ENCODE data around the gene HSDL2. TPM values are rescaled to one million over a fixed set of nuclear protein-coding genes. Genes with fewer than 3 reads are reported as not detected.

Gene HSDL2
- total and polyA plus RNA-seq, 2 of the 4 experiments (the other 2 are of a cell fraction) = 17.7 to 65.8 TPM

GRCh38 chr9:112505607-112506006 is 125.7 kb downstream of the HSDL2 start:
- H2BK5ac ChIP-seq (ENCODE audit: low read depth, low read length, poor library complexity, severe bottlenecking) = no peak overlapping the region
- no peak overlapping the region for H4K5ac ChIP-seq (ENCODE audit: low read depth, low read length)
- no peak overlapping the region for H2AFZ ChIP-seq (replicated peaks; ENCODE audit: low read length, poor library complexity)
- no peaks in the 10 kb centered on the region for H3K4me1 ChIP-seq (ENCODE audit: control insufficient read depth, insufficient read depth, low read length)
- H3K18ac ChIP-seq (ENCODE audit: low read depth, low read length) = no peak overlapping the region
- no peak overlapping the region for H3K56ac ChIP-seq (ENCODE audit: extremely low read depth, insufficient read depth, low read length)
- 75% methylated on average over 2 of the region's 4 CpGs; no CpG with 5 or more reads in 1 of the 2 experiments for WGBS, 2 experiments (ENCODE audit: extremely low coverage in 2 of 2, insufficient read length in 1 of 2)
- H3K27ac ChIP-seq (ENCODE audit: insufficient read depth, low read length) = no peak overlapping the region
- ChIA-PET POLR2A (ENCODE audit: unreplicated experiment) (no interaction called here), CTCF (no interaction called here)
- no peak for ATAC-seq (ENCODE audit: low read depth)
- H3K79me1 ChIP-seq (ENCODE audit: low read depth in 1 of 2, low read length in 2 of 2) = 0 out of 4 replicates have a peak, but pooled peaks cover 0 to 3% of the 10 kb centered on the region in 2 experiments
- H2BK15ac ChIP-seq (ENCODE audit: low read depth, low read length) = no peak overlapping the region
- dilution Hi-C loops (cut with HindIII; ENCODE audit: low sequenced_read_pairs, unreplicated experiment) (no loop called here), in situ Hi-C loops (cut with MboI; ENCODE audit: low sequenced_read_pairs) (no loop called here), intact Hi-C loops (cut with micrococcal nuclease) (no loop called here)
- no peak overlapping the region for H2BK120ac ChIP-seq (ENCODE audit: low read depth, low read length)
- no peaks in the 10 kb centered on the region for H3K36me3 ChIP-seq (ENCODE audit: control insufficient read depth, insufficient read depth, low read length)
- H2AK9ac ChIP-seq (replicated peaks; ENCODE audit: low read depth, low read length, poor library complexity) = no peak overlapping the region
- no peak overlapping the region for H3K23ac ChIP-seq (ENCODE audit: low read depth, low read length)
- H2AK5ac ChIP-seq (ENCODE audit: low read depth, low read length) = no peak overlapping the region
- H4K8ac ChIP-seq (ENCODE audit: low read depth in 2 of 2, low read length in 2 of 2) = no peak overlapping the region
- no peaks in the 10 kb centered on the region for H3K9me3 ChIP-seq (ENCODE audit: control insufficient read depth, insufficient read depth, low read length)
- no peaks in the 10 kb centered on the region for H4K20me1 ChIP-seq (ENCODE audit: insufficient read depth, low read length)
- no peak overlapping the region for H3K4me2 ChIP-seq (ENCODE audit: low read depth, low read length)
- TF ChIP-seq MXI1 (IDR thresholded peaks at IDR 0.05; ENCODE audit: borderline replicate concordance, low read depth, low read length) (no peak), RAD21 (IDR thresholded peaks at IDR 0.05; ENCODE audit: low read length) (no peak), MAFK (IDR thresholded peaks at IDR 0.05; ENCODE audit: low read depth, low read length) (no peak), BHLHE40 (IDR thresholded peaks at IDR 0.05; ENCODE audit: low read depth, low read length) (no peak), CEBPB (IDR thresholded peaks at IDR 0.05; ENCODE audit: low read depth, low read length) (no peak), MAZ (IDR thresholded peaks at IDR 0.05; ENCODE audit: borderline replicate concordance, low read depth, low read length) (no peak), CHD1 (IDR thresholded peaks at IDR 0.05; ENCODE audit: low read depth, low read length) (no peak), POLR2A (IDR thresholded peaks at IDR 0.05; ENCODE audit: low read depth, low read length) (no peak), FOS (IDR thresholded peaks at IDR 0.05; ENCODE audit: low read depth, low read length) (no peak), CTCF (conservative IDR thresholded peaks at IDR 0.05; ENCODE audit: low read depth, low read length) (no peak), SMC3 (IDR thresholded peaks at IDR 0.05; ENCODE audit: low read depth, low read length) (no peak), NFE2L2 (IDR thresholded peaks at IDR 0.05; ENCODE audit: low read depth, low read length) (no peak), RCOR1 (IDR thresholded peaks at IDR 0.05; ENCODE audit: insufficient replicate concordance, low read length) (no peak), RFX5 (IDR thresholded peaks at IDR 0.05; ENCODE audit: low read depth, low read length) (no peak)
- H4K91ac ChIP-seq (ENCODE audit: insufficient read depth, low read depth, low read length) = no peak overlapping the region
- no peaks in the 10 kb centered on the region for H3K9me1 ChIP-seq (ENCODE audit: insufficient read depth, low read length)
- H3K14ac ChIP-seq (replicated peaks; ENCODE audit: low read depth, low read length) = no peak overlapping the region; the same call in 1 of the 2 replicates
- no peak overlapping the region for H3K4me3 ChIP-seq (ENCODE audit: insufficient read depth, low read depth, low read length)
- no peak overlapping the region for H2BK20ac ChIP-seq (ENCODE audit: low read depth, low read length)
- no peak overlapping the region for H3K9ac ChIP-seq (ENCODE audit: low read depth, low read length)
- DNase-seq = no peak
- H3K27me3 ChIP-seq (ENCODE audit: control insufficient read depth, insufficient read depth, low read length) = no peaks in the 10 kb centered on the region
- H3K4ac ChIP-seq (ENCODE audit: low read depth, low read length) = no peak overlapping the region
- BruUV-seq (replicated peaks) = no TSS peak
